ENCODE data around the gene ELOVL6.
"Not testable (repeated sequence)": the region's sequence is repeated elsewhere in the genome, so short reads cannot be mapped to it uniquely, and the experiment has no call there.

ELOVL6 gene

GRCh38 chr4:110196871-110197528, 1.4 kb downstream of the ELOVL6 start:
- peak; percentile 34 for DNase-seq (ENCODE audit: low read depth)

- DNase-seq (ENCODE audit: low read depth) = no peak
Measured at GRCh38 chr4:110196206-110196870, 2.1 kb downstream of the ELOVL6 start.

GRCh38 chr4:110195561-110196205, 2.7 kb downstream of the ELOVL6 start:
- no peak for DNase-seq (ENCODE audit: low read depth)

GRCh38 chr4:110193822-110194761, 4.3 kb downstream of the ELOVL6 start:
- DNase-seq (ENCODE audit: low read depth) = peak; percentile 54

GRCh38 chr4:110193287-110193686, 5.1 kb downstream of the ELOVL6 start:
- not testable (repeated sequence) for DNase-seq (ENCODE audit: low read depth)

- no peak for DNase-seq (ENCODE audit: low read depth)
Measured at GRCh38 chr4:110190249-110190648, 8.2 kb downstream of the ELOVL6 start.

GRCh38 chr4:110188113-110188512, 10.3 kb downstream of the ELOVL6 start:
- no peak for DNase-seq (ENCODE audit: low read depth)

GRCh38 chr4:110184791-110185155, 13.6 kb downstream of the ELOVL6 start:
- DNase-seq (ENCODE audit: low read depth) = no peak

- no peak for DNase-seq (ENCODE audit: low read depth)
Measured at GRCh38 chr4:110184140-110184790, 14.2 kb downstream of the ELOVL6 start.

- no peak for DNase-seq (ENCODE audit: low read depth)
Measured at GRCh38 chr4:110183643-110184042, 14.8 kb downstream of the ELOVL6 start.

GRCh38 chr4:110183058-110183457, 15.4 kb downstream of the ELOVL6 start:
- DNase-seq (ENCODE audit: low read depth) = no peak

- DNase-seq (ENCODE audit: low read depth) = no peak
Measured at GRCh38 chr4:110181890-110182289, 16.5 kb downstream of the ELOVL6 start.

- no peak for DNase-seq (ENCODE audit: low read depth)
Measured at GRCh38 chr4:110175634-110176033, 22.8 kb downstream of the ELOVL6 start.

- DNase-seq (ENCODE audit: low read depth) = no peak
Measured at GRCh38 chr4:110172972-110173371, 25.4 kb downstream of the ELOVL6 start.

GRCh38 chr4:110171971-110172370, 26.4 kb downstream of the ELOVL6 start:
- no peak for DNase-seq (ENCODE audit: low read depth)

- DNase-seq (ENCODE audit: low read depth) = no peak
Measured at GRCh38 chr4:110170861-110171260, 27.6 kb downstream of the ELOVL6 start.

- peak; percentile 24 for DNase-seq (ENCODE audit: low read depth)
Measured at GRCh38 chr4:110165382-110166286, 32.8 kb downstream of the ELOVL6 start.

GRCh38 chr4:110164856-110165255, 33.6 kb downstream of the ELOVL6 start:
- no peak for DNase-seq (ENCODE audit: low read depth)

GRCh38 chr4:110164251-110164650, 34.2 kb downstream of the ELOVL6 start:
- no peak for DNase-seq (ENCODE audit: low read depth)

GRCh38 chr4:110163327-110164069, 34.9 kb downstream of the ELOVL6 start:
- DNase-seq (ENCODE audit: low read depth) = no peak
